ENCODE measurements around the gene EIF3K. TPM values are rescaled to one million over a fixed set of nuclear protein-coding genes. Genes with fewer than 3 reads are reported as not detected.

Gene EIF3K
- total and polyA plus RNA-seq, 2 of the 8 experiments (the other 6 are each of a cell fraction or from before 2014, with no cell fraction given) = 329 to 937 TPM

- Histone ChIP-seq H3K18ac (ENCODE audit: extremely low read depth, low read length) (no peak overlapping the region), H2BK120ac (replicated peaks; ENCODE audit: low read depth, low read length) (no peak overlapping the region), H2AFZ (ENCODE audit: low read length) (no peak overlapping the region), H3K27me3 (replicated peaks in 1 of 4; ENCODE audit: control insufficient read depth in 3 of 4, extremely low read depth in 1 of 4, insufficient read depth in 3 of 4, low read length in 3 of 4) (no peaks in the 10 kb centered on the region), H3K9me3 (ENCODE audit: insufficient read depth in 2 of 2, low read depth in 1 of 2, low read length in 1 of 2) (no peaks in the 10 kb centered on the region), H3K23ac (ENCODE audit: insufficient read length) (no peak overlapping the region), H3K79me1 (ENCODE audit: low read depth, low read length) (peaks cover 24% of the 10 kb centered on the region), H4K5ac (ENCODE audit: insufficient read length, low read depth, low read length) (no peak overlapping the region), H2AK5ac (ENCODE audit: low read depth, low read length) (no peak overlapping the region), H3K4ac (replicated peaks; ENCODE audit: insufficient read length, low read depth, low read length) (no peak overlapping the region), H3K9ac (replicated peaks in 1 of 4; ENCODE audit: extremely low read depth in 1 of 4, low read depth in 3 of 4, low read length in 3 of 4) (no peak overlapping the region), H3K4me2 (ENCODE audit: insufficient read depth in 1 of 2, low read depth in 2 of 2, low read length in 2 of 2) (no peak overlapping the region), H4K20me1 (replicated peaks in 1 of 2; ENCODE audit: control insufficient read depth in 1 of 2, insufficient read depth in 2 of 2, low read length in 2 of 2) (peaks cover 6 to 23% of the 10 kb centered on the region in 2 experiments), H3K4me3 (ENCODE audit: extremely low read depth in 1 of 4, insufficient read depth in 2 of 4, low read depth in 3 of 4, low read length in 4 of 4) (no peak overlapping the region), H2BK20ac (ENCODE audit: low read length) (no peak overlapping the region), H3K56ac (replicated peaks; ENCODE audit: insufficient read length, low read depth, low read length) (no peak overlapping the region), H3K23me2 (ENCODE audit: low read depth, low read length) (no peaks in the 10 kb centered on the region), H4K8ac (ENCODE audit: extremely low read depth, insufficient read depth, low read length) (no peak overlapping the region), H3K79me2 (ENCODE audit: control insufficient read depth in 1 of 2, insufficient read depth in 2 of 2, low read length in 2 of 2) (peaks cover 27 to 91% of the 10 kb centered on the region in 2 experiments), H2BK12ac (ENCODE audit: low read depth, low read length) (no peak overlapping the region), H3K14ac (ENCODE audit: insufficient read length) (no peak overlapping the region), H3K36me3 (ENCODE audit: control insufficient read depth in 2 of 4, insufficient read depth in 4 of 4, low read length in 3 of 4) (0 out of 8 replicates have a peak, but pooled peaks cover 0 to 5% (median 0%) of the 10 kb centered on the region in 4 experiments), H4K91ac (replicated peaks; ENCODE audit: insufficient read length, low read length) (no peak overlapping the region), H2BK5ac (ENCODE audit: low read depth, low read length) (no peak overlapping the region), H3K27ac (ENCODE audit: low read depth, low read length) (no peak overlapping the region), H2BK15ac (ENCODE audit: low read length) (no peak overlapping the region), H3K4me1 (replicated peaks in 1 of 4; ENCODE audit: control insufficient read depth in 3 of 4, insufficient read depth in 4 of 4, low read length in 3 of 4) (peaks cover 6 to 17% (median 12%) of the 10 kb centered on the region in 4 experiments)
- ChIA-PET POLR2A (ENCODE audit: partially characterized antibody) (interaction anchor here (2.4 to 21.5 kb wide), 4 partner anchors 10 to 27 kb away, joined by 11 to 495 read pairs (median 196); partner anchors contain the start of gene ACTN4), CTCF (ENCODE audit: partially characterized antibody) (interaction anchor here (1.1 to 1.5 kb wide), 4 partner anchors 8 to 35 kb away, joined by 3 to 5 read pairs (median 4); no protein-coding TSS in a partner anchor)
- FAIRE-seq (no peak), DNase-seq (ENCODE audit: low read depth in 1 of 2, low spot score in 2 of 2) (no peak)
- 86% methylated on average over 4 of the region's 4 CpGs; no CpG with 5 or more reads in 1 of the 2 experiments for WGBS, 2 experiments (ENCODE audit: extremely low coverage in 1 of 2, insufficient coverage in 1 of 2, insufficient read length in 1 of 2, insufficient replicate concordance in 2 of 2, low coverage in 1 of 2, low lambda C conversion rate in 2 of 2, missing lambda C conversion rate in 1 of 2)
- TF ChIP-seq RBBP5 (IDR thresholded peaks at IDR 0.05; ENCODE audit: borderline replicate concordance, low read depth, low read length) (no peak), YY1 (IDR thresholded peaks at IDR 0.05; ENCODE audit: low read depth, low read length) (no peak), TAF7 (optimal IDR thresholded peaks at IDR 0.05; ENCODE audit: borderline replicate concordance, low read depth, low read length) (no peak), POLR2AphosphoS5 (IDR thresholded peaks at IDR 0.05; ENCODE audit: low read depth, low read length) (no peak), SP4 (IDR thresholded peaks at IDR 0.05; ENCODE audit: low read length) (no peak), SIRT6 (IDR thresholded peaks at IDR 0.05; ENCODE audit: low read length) (no peak), KDM5A (IDR thresholded peaks at IDR 0.05; ENCODE audit: low read length) (no peak), MAFK (IDR thresholded peaks at IDR 0.05; ENCODE audit: low read depth, low read length) (no peak), CBX5 (IDR thresholded peaks at IDR 0.05; ENCODE audit: low read depth, low read length) (no peak), BCL11A (IDR thresholded peaks at IDR 0.05; ENCODE audit: low read depth in 2 of 2, low read length in 2 of 2) (no peak), SIN3A (conservative IDR thresholded peaks at IDR 0.05 in 1 of 2, IDR thresholded peaks at IDR 0.05 in 1 of 2; ENCODE audit: low read depth in 1 of 2, low read length in 2 of 2) (no peak), RAD21 (IDR thresholded peaks at IDR 0.05 in 1 of 2, conservative IDR thresholded peaks at IDR 0.05 in 1 of 2; ENCODE audit: low read depth in 2 of 2, low read length in 2 of 2) (no peak), ASH2L (IDR thresholded peaks at IDR 0.05; ENCODE audit: low read length) (no peak), KDM4A (IDR thresholded peaks at IDR 0.05; ENCODE audit: low read depth, low read length, severe bottlenecking) (no peak), KDM1A (IDR thresholded peaks at IDR 0.05; ENCODE audit: borderline replicate concordance, low read length) (no peak)
Measured at GRCh38 chr19:38673030-38673429, 54.0 kb downstream of the EIF3K start.

Measured in H1 (cell line).